Astrocyte (in vitro differentiated cells and primary cell): ENCODE data around the gene RPS6KA1.

Source experiments
- EZH2 ChIP-seq: IDR thresholded peaks from 2 replicates; pipeline ENCODE4 v1.6.1; 2012; ENCODE audit warnings: mild to moderate bottlenecking, low read length, inconsistent platforms; ENCODE audit not compliant: insufficient read depth
- TF ChIP-seq, protein P1 (sequence below): IDR thresholded peaks from 2 replicates; pipeline ENCODE4 v1.5.1; 2011; ENCODE audit warnings: low read depth, mild to moderate bottlenecking, inconsistent platforms, low read length, moderate library complexity; ENCODE audit not compliant: insufficient read depth

DNA sequence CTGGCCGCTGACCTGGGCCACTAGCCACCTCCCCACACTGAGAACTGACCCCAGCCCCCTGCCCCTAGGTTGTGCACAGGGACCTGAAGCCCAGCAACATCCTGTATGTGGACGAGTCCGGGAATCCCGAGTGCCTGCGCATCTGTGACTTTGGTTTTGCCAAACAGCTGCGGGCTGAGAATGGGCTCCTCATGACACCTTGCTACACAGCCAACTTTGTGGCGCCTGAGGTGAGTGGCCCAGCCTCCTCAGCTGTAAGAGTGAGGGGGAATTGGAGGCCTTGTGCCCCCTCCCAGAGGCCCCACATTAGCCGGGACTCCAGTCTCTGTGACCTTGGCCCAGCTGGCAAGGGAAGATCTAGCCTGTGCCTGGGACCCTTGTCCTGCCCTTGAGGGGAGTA lies 41.8 kb downstream of the RPS6KA1 start:
- TF ChIP-seq, protein P1, sequence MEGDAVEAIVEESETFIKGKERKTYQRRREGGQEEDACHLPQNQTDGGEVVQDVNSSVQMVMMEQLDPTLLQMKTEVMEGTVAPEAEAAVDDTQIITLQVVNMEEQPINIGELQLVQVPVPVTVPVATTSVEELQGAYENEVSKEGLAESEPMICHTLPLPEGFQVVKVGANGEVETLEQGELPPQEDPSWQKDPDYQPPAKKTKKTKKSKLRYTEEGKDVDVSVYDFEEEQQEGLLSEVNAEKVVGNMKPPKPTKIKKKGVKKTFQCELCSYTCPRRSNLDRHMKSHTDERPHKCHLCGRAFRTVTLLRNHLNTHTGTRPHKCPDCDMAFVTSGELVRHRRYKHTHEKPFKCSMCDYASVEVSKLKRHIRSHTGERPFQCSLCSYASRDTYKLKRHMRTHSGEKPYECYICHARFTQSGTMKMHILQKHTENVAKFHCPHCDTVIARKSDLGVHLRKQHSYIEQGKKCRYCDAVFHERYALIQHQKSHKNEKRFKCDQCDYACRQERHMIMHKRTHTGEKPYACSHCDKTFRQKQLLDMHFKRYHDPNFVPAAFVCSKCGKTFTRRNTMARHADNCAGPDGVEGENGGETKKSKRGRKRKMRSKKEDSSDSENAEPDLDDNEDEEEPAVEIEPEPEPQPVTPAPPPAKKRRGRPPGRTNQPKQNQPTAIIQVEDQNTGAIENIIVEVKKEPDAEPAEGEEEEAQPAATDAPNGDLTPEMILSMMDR = no peak
- TF ChIP-seq EZH2 = no peak
